Lung (tissue), 12 donors: ENCODE measurements around the gene LLGL2. TPM values are rescaled to one million over a fixed set of nuclear protein-coding genes. Genes with fewer than 3 reads are reported as not detected.
"Not testable (repeated sequence)": the region's sequence is repeated elsewhere in the genome, so short reads cannot be mapped to it uniquely, and the experiment has no call there.

Experiments
- ATAC-seq: fragments of 200-7000 bp; cut with Tn5 transposase; one replicate; pipeline ENCODE4 v1.9.1; 2020; ENCODE audit warnings: moderate number of reproducible peaks; ENCODE audit not compliant: insufficient read depth, low FRiP score
- DNase-seq, 3 donors: peaks; one replicate each; pipeline ENCODE4 v3.0.0-alpha.2; 2013 to 2017
- H3K27ac ChIP-seq, 2 donors: one replicate each; pipeline ENCODE4 v1.5.1; 2013; ENCODE audit warnings: mild to moderate bottlenecking in 2 of 2, moderate library complexity in 2 of 2, control low read depth in 1 of 2, inconsistent platforms in 1 of 2, low read depth in 1 of 2, low read length in 1 of 2
- H3K27me3 ChIP-seq, 3 donors: one replicate each; pipeline ENCODE4 v1.5.1; 2013; ENCODE audit warnings: low read length in 2 of 3; ENCODE audit not compliant: control insufficient read depth in 3 of 3, insufficient read depth in 3 of 3
- H3K36me3 ChIP-seq, 4 donors: one replicate each; pipeline ENCODE4 v1.5.1; 2013; ENCODE audit warnings: low read length in 4 of 4, mild to moderate bottlenecking in 1 of 4, moderate library complexity in 1 of 4; ENCODE audit not compliant: control insufficient read depth in 4 of 4, insufficient read depth in 4 of 4
- H3K4me1 ChIP-seq, 5 donors: one replicate each; pipeline ENCODE4 v1.5.1; 2013; ENCODE audit warnings: low read length in 5 of 5, mild to moderate bottlenecking in 2 of 5, moderate library complexity in 1 of 5; ENCODE audit not compliant: control insufficient read depth in 5 of 5, insufficient read depth in 5 of 5
- H3K4me3 ChIP-seq: one replicate; pipeline ENCODE4 v1.5.1; 2013; ENCODE audit warnings: mild to moderate bottlenecking, control low read depth, moderate library complexity
- H3K9ac ChIP-seq, 2 donors: one replicate each; pipeline ENCODE4 v1.5.1; 2013; ENCODE audit warnings: low read length in 2 of 2, control low read depth in 1 of 2; ENCODE audit not compliant: insufficient read depth in 1 of 2
- H3K9me3 ChIP-seq, 4 donors: one replicate each; pipeline ENCODE4 v1.5.1; 2013; ENCODE audit warnings: low read length in 3 of 4, mild to moderate bottlenecking in 1 of 4, moderate library complexity in 1 of 4; ENCODE audit not compliant: control insufficient read depth in 4 of 4, insufficient read depth in 3 of 4
- CTCF ChIP-seq: IDR thresholded peaks from 2 replicates; pipeline ENCODE4 v1.5.1; 2012; ENCODE audit warnings: mild to moderate bottlenecking; ENCODE audit errors: control extremely low read depth, extremely low read depth
- WGBS, 2 donors: extraction: QIAGEN DNeasy Blood & Tissue Kit; methylation state at CpG; one replicate each; pipeline ENCODE4 v1.1.7; 2013; 5-methylcytosine and 5-hydroxymethylcytosine counted together
- polyA plus RNA-seq, 2 donors: library from polyadenylated mRNA; stranded (reverse); fragments of 200-250 nt; gene quantifications; one replicate each; pipeline ENCODE4 v1.2.1, GENCODE V29; 2013
- total RNA-seq, 2 donors: library from RNA; depleted of rRNA in 1 of 2; stranded (reverse); fragments of >200 nt in 1 of 2; gene quantifications; one replicate each; pipeline ENCODE4 v1.2.1, GENCODE V29; 2014 to 2021
- donor health status: control.
- donor health status: control.
- donor health status: Bipolar disorder and iron deficiency.
- donor health status: healthy.
- donor health status: DM: yes; HTN: yes; CAD: no.

Gene LLGL2
- total and polyA plus RNA-seq, 4 donors: 80.5 to 199 (median 149) TPM

- Histone ChIP-seq H3K9ac (no peak overlapping the region), H3K4me3 (peak overlapping the region; percentile 10), H3K9me3 (peaks cover 0 to 3% (median 0%) of the 10 kb centered on the region in 4 donors), H3K4me1 (peaks cover 0 to 31% (median 5%) of the 10 kb centered on the region in 5 donors), H3K36me3 (peaks cover 0 to 12% (median 8%) of the 10 kb centered on the region in 4 donors), H3K27me3 (no peaks in the 10 kb centered on the region), H3K27ac (no peak overlapping the region)
- TF ChIP-seq CTCF: no peak
- 34 to 37% methylated on average over 10 of the region's 10 CpGs for WGBS, 2 donors
- no peak for ATAC-seq
- no peak for DNase-seq
Observed at GRCh38 chr17:75517297-75517865, 8.1 kb upstream of the LLGL2 start.

GRCh38 chr17:75518201-75518600 is 7.3 kb upstream of the LLGL2 start:
- DNase-seq (no peak), ATAC-seq (no peak)
- TF ChIP-seq CTCF: no peak
- Histone ChIP-seq H3K4me1 (peaks cover 0 to 24% (median 5%) of the 10 kb centered on the region in 5 donors), H3K9me3 (peaks cover 0 to 3% (median 0%) of the 10 kb centered on the region in 4 donors), H3K27ac (no peak overlapping the region), H3K4me3 (no peak overlapping the region), H3K9ac (no peak overlapping the region), H3K27me3 (no peaks in the 10 kb centered on the region), H3K36me3 (peaks cover 0 to 13% (median 9%) of the 10 kb centered on the region in 4 donors)
- WGBS, 2 donors: 46 to 66% methylated on average over 3 of the region's 3 CpGs

- H3K9ac ChIP-seq: no peak overlapping the region
- ATAC-seq (no peak), DNase-seq (no peak)
- no peak overlapping the region for H3K27ac ChIP-seq
- WGBS, 2 donors: 94 to 95% methylated on average over 9 of the region's 9 CpGs
- H3K4me1 ChIP-seq: peaks cover 0 to 18% (median 5%) of the 10 kb centered on the region in 5 donors
- no peaks in the 10 kb centered on the region for H3K27me3 ChIP-seq
- peaks cover 0 to 11% (median 9%) of the 10 kb centered on the region in 4 donors for H3K36me3 ChIP-seq
- no peak for TF ChIP-seq CTCF
- H3K4me3 ChIP-seq: no peak overlapping the region
- peaks cover 0 to 3% (median 0%) of the 10 kb centered on the region in 4 donors for H3K9me3 ChIP-seq
Observed at GRCh38 chr17:75518983-75519537, 6.4 kb upstream of the LLGL2 start.

GRCh38 chr17:75520413-75520812 is 5.1 kb upstream of the LLGL2 start:
- not testable (repeated sequence) for ATAC-seq, H3K4me3 ChIP-seq, DNase-seq, H3K9ac ChIP-seq, H3K27ac ChIP-seq, H3K27me3 ChIP-seq, H3K9me3 ChIP-seq
- H3K36me3 ChIP-seq: peaks cover 0 to 11% (median 9%) of the 10 kb centered on the region in 4 donors
- peaks cover 0 to 11% (median 8%) of the 10 kb centered on the region in 5 donors for H3K4me1 ChIP-seq
- 93 to 94% methylated on average over 7 to 8 of the region's 8 CpGs for WGBS, 2 donors
